Colon (tissue), 2 donors: Measurements from ENCODE around the gene DDX24.
"Not testable (repeated sequence)": the region's sequence is repeated elsewhere in the genome, so short reads cannot be mapped to it uniquely, and the experiment has no call there.

Source experiments
- FAIRE-seq: peaks from 2 replicates; lab custom pipeline; 2012; peaks lifted over from hg19 to GRCh38; lab: Jason Lieb, UNC
- donor health status: control.
- donor health status: control.

DDX24 gene

DNA sequence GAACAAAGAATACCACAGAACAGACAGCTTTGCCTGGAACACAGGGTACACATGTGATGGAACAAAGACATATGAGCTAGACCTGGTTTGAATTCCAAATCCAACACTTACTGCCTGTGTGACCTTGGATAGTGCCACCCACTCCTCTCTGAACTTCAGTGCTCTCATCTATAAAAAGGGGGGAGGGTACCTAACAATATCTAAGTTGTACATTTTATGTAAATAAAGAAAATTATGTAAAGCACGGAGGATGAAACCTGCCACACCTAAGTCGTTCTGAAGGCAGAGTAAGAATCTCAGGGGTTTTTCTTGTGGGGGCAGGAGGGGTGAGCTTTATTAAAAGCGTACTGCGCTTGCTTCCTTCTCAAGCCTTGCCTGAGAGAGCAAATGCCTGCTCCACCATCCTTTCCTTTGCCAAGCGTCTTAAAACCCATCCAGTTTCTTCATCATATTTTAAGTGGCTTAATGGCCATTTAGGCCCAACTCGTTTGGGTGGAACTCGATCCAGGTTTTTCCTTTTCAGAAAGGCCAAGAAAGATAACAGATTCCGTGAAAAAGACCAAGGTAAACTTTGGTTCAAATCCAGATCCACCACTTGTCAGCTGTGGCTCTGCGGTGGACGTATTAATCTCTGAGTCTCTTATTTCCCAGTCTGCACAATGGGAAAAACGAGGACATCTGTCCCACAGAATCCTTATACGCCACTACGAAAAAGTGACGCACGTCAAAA lies 946 bp downstream of the DDX24 start:
- FAIRE-seq = no peak

DNA sequence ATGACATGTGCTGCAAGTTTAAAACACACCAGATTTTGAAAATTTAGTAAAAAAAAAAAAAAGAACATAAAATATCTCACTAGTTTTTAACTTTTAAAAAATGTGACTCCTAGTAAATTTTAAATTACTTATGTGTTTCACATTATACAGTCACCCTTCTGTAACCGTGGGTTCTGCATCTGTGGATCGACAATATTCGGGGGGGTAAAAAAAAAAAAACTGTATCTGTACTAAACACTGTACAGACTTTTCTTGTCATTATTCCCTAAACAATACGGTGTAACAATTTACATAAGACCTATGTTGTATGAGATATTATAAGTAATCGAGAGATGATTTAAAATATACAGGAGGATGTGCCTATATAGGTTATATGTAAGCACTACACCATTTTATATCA lies 3.2 kb downstream of the DDX24 start:
- FAIRE-seq = no peak

GRCh38 chr14:94077111-94077821 lies 3.7 kb downstream of the DDX24 start:
- no peak for FAIRE-seq

GRCh38 chr14:94075008-94075407 lies 6.0 kb downstream of the DDX24 start:
- FAIRE-seq = no peak

DNA sequence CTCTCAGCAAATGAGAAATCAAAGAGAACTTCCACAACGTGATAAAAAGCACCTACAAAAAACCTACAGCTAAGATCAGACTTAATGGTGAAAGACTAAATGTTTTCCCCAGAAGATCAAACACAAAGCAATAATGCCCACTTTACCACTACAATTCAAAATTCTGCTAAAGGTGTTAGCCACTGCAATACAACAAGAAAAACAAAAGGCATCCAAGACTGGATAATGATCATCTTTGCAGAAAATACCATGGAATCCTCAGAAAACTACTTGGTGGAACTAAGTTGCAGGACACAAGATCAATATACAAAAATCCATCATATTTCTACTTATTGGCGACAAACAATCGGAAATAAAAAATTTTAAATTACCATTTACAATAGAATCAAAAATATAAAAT lies 6.5 kb downstream of the DDX24 start:
- FAIRE-seq = no peak

- FAIRE-seq = not testable (repeated sequence)
Measured at GRCh38 chr14:94072076-94072475, 8.9 kb downstream of the DDX24 start.

- no peak for FAIRE-seq
Measured at GRCh38 chr14:94066089-94066676, 14.8 kb downstream of the DDX24 start.

DNA sequence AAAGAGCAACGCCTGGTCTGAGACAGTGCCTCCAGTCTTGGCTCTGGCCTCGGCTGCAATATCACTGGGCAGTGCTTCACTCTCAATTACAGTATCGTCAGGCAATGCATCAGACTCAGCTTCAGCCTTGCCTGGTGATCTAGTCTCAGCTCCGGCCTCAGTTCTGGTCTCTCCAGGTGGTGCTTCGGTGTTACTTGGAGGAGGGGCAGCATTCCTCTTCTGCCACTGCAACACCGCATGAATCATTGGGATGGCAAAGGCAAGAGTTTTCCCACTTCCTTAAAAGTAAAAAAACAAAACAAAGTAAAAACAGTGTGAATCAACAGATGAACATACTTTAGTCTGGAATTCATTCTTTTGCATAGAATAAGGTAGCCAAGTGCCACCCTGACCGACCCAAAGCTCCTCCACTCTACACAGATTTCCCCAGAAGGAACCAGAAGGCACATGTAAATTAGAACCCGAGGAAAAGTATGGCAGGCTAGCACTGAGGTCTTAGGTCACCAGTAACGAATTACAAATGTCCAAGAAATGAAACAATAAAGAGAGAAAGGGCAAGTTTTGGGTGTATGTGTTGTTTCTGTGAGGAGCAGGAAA lies 18.6 kb downstream of the DDX24 start:
- FAIRE-seq = no peak

GRCh38 chr14:94059998-94060397 lies 21.0 kb downstream of the DDX24 start:
- no peak for FAIRE-seq

- FAIRE-seq = no peak
Measured at GRCh38 chr14:94058674-94059138, 22.3 kb downstream of the DDX24 start.

- FAIRE-seq = no peak
Measured at GRCh38 chr14:94058128-94058673, 22.8 kb downstream of the DDX24 start.

GRCh38 chr14:94056579-94057308 lies 24.3 kb downstream of the DDX24 start:
- FAIRE-seq = no peak

DNA sequence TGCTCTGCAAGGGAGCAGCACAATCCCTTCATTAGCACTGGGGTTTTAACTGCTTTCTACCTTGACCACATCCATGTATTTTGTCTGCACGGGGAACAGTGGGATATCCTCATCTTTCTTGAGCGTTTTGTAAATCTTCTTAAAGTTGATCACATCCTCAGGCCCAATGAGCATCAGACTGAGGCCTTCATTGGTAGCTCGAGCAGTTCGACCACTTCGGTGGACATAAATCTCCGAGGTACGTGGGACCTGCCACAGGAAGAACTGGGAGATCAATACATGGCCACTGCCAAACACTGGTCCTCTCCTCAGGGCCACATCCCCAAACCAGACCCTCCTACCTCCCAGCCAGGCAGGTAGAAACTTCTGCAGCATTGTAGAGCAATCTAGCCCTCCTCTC lies 26.1 kb downstream of the DDX24 start:
- FAIRE-seq = no peak

DNA sequence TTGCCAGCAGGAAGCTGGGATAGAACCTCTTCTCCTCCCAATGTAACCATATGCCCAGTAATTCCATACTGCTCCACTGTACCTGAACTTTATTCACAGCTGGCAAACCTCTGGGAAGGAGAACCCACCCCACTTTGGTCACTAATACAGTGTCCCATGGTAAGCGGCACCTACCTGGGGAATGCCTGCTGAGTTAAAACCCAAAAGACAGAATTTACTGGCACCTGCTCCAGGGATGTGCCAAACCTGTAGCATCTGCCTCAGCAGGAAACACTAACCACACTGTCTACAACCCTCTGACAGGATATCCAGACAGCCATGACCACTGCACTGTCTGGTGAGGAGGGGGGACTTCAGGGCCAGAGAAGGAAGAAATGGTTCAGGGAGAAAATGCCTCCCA lies 26.6 kb downstream of the DDX24 start:
- no peak for FAIRE-seq

GRCh38 chr14:94052662-94053061 lies 28.3 kb downstream of the DDX24 start:
- no peak for FAIRE-seq

DNA sequence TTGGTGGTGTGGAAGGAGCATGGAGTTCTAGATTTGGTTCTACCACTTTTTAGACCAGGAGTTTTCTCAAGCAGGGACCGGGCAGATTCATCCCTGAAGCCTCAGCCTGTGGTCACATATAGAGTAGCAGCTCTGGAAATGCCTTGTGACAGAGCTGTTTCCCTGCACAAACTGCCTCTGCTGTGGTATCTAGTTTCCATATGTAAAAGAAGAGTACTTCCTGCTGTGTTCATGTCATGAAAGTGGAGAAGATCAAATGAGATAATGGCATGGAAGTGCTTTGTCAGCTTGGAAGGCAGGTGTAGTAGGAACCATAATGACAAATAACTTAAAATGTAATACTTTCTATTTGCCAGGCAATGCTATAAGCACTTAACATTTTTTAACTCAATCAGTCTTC lies 28.8 kb downstream of the DDX24 start:
- no peak for FAIRE-seq

DNA sequence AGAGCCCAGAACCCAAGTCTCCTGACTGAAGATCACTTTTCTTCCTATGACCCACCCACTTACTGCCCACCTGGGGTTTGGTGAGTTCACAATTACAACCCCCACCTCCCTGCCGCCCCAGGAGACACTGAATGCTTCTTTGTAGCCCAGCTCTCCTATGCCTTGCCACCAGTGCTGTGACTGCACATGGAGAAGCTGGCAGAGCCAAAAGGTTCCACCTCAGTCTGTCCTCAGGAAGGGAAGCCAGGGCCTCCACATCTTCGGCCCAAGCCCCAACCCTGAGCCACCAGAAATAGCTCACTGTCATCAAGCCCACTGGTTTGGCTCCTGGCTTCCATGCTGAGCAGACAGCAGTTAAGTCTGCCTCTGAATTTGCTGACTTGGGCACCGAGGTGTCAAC lies 29.2 kb downstream of the DDX24 start:
- no peak for FAIRE-seq

- no peak for FAIRE-seq
Measured at GRCh38 chr14:94051115-94051514, 29.9 kb downstream of the DDX24 start.

DNA sequence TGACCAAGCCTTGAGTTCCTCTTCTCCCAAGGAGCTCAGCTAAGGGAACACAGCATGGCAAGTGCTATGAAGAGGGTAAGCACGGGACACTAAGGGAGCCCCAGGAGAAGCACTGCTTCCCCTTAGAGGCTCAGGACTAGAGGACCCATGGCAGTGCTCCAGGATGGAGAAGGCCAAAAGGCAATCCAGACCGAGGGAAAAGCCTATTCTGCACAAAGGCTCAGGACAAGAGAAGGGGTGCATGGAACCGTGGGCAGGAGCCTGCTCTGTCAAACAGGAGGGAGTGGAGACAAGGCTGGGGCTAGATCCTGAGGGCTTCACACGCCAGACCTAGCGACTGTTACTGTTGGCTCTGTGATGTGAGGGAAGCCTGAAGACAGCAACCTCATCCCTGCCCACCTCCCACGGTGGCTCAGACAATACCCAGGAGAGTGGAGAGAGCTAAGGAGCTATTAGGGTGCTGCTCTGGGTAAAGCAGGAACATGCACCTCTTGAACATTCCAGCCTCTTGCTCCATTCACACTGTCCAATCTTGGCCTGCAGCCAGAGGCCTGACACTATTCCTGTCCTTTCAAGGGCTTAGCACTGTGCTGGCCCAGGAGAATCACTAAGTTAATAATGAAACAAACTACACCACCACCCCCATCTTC lies 30.6 kb downstream of the DDX24 start:
- FAIRE-seq = no peak

- FAIRE-seq = no peak
Measured at GRCh38 chr14:94049625-94050023, 31.4 kb downstream of the DDX24 start.
